Measurements from ENCODE around the gene KAT6B.
"Not testable (repeated sequence)": the region's sequence is repeated elsewhere in the genome, so short reads cannot be mapped to it uniquely, and the experiment has no call there.

Gene KAT6B

GRCh38 chr10:74792726-74793125 is 33.7 kb upstream of the KAT6B start:
- TF ChIP-seq CTCF (IDR thresholded peaks at IDR 0.05; ENCODE audit: low read depth, low read length, missing control alignments), result no peak
- in situ Hi-C loops (cut with HindIII; ENCODE audit: low sequenced_read_pairs), result no loop called here
- H3K4me3 ChIP-seq (ENCODE audit: low read depth, low read length), result no peak overlapping the region
- DNase-seq (ENCODE audit: low read depth), result no peak

GRCh38 chr10:74793240-74793639 is 33.2 kb upstream of the KAT6B start:
- H3K4me3 ChIP-seq (ENCODE audit: low read depth, low read length); in situ Hi-C loops (cut with HindIII; ENCODE audit: low sequenced_read_pairs); DNase-seq (ENCODE audit: low read depth): not testable (repeated sequence)

- DNase-seq (ENCODE audit: low read depth), result no peak
- H3K4me3 ChIP-seq (ENCODE audit: low read depth, low read length), result no peak overlapping the region
- in situ Hi-C loops (cut with HindIII; ENCODE audit: low sequenced_read_pairs), result no loop called here
- TF ChIP-seq CTCF (IDR thresholded peaks at IDR 0.05; ENCODE audit: low read depth, low read length, missing control alignments), result no peak
These were observed 31.9 kb upstream of the KAT6B start for GRCh38 chr10:74794531-74794930.

GRCh38 chr10:74797550-74797949 is 28.9 kb upstream of the KAT6B start:
- no peak for DNase-seq (ENCODE audit: low read depth)
- in situ Hi-C loops (cut with HindIII; ENCODE audit: low sequenced_read_pairs), result no loop called here
- TF ChIP-seq CTCF (IDR thresholded peaks at IDR 0.05; ENCODE audit: low read depth, low read length, missing control alignments), result no peak
- H3K4me3 ChIP-seq (ENCODE audit: low read depth, low read length), result no peak overlapping the region

GRCh38 chr10:74799721-74800221 is 26.6 kb upstream of the KAT6B start:
- no peak overlapping the region for H3K4me3 ChIP-seq (ENCODE audit: low read depth, low read length)
- TF ChIP-seq CTCF (IDR thresholded peaks at IDR 0.05; ENCODE audit: low read depth, low read length, missing control alignments), result no peak
- DNase-seq (ENCODE audit: low read depth), result peak; percentile 63
- in situ Hi-C loops (cut with HindIII; ENCODE audit: low sequenced_read_pairs), result no loop called here

GRCh38 chr10:74801447-74801846 is 25.0 kb upstream of the KAT6B start:
- in situ Hi-C loops (cut with HindIII; ENCODE audit: low sequenced_read_pairs), result no loop called here
- no peak overlapping the region for H3K4me3 ChIP-seq (ENCODE audit: low read depth, low read length)
- no peak for DNase-seq (ENCODE audit: low read depth)
- no peak for TF ChIP-seq CTCF (IDR thresholded peaks at IDR 0.05; ENCODE audit: low read depth, low read length, missing control alignments)

- DNase-seq (ENCODE audit: low read depth), result no peak
- no peak for TF ChIP-seq CTCF (IDR thresholded peaks at IDR 0.05; ENCODE audit: low read depth, low read length, missing control alignments)
- H3K4me3 ChIP-seq (ENCODE audit: low read depth, low read length), result no peak overlapping the region
- in situ Hi-C loops (cut with HindIII; ENCODE audit: low sequenced_read_pairs), result no loop called here
These were observed 17.9 kb upstream of the KAT6B start for GRCh38 chr10:74808501-74808900.

Data from astrocyte of the cerebellum (primary cell).